ENCODE data around the gene TMBIM6.
A peak's percentile ranks its signal among the peaks of the same experiment; 100 is the strongest.
"Not testable (repeated sequence)": the region's sequence is repeated elsewhere in the genome, so short reads cannot be mapped to it uniquely, and the experiment has no call there.

TMBIM6 gene

DNA sequence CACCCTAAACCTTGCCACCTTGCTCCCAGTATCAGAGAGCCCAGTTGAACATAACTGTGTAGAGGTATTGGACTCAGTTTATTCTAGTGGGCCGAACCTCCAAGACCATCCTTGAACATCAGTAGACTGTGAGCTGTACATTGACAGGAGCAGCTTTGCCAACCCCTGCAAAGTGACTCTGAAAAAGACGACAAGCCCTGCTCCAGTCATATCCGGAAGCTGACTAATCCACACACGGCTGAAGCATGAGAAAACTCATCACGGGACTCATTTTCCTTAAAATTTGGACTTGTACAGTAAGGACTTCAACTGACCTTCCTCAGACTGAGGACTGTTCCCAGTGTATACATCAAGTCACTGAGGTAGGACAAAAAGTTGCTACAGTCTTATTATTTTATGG is 2.6 kb upstream of the TMBIM6 start:
- H3K4me3 ChIP-seq (ENCODE audit: low read length); H3K9ac ChIP-seq (ENCODE audit: low read length); H3K4me1 ChIP-seq (ENCODE audit: control insufficient read depth, insufficient read depth, low read length); H3K27me3 ChIP-seq (ENCODE audit: control insufficient read depth, insufficient read depth, low read length); H3K27ac ChIP-seq (ENCODE audit: low read depth, low read length); H3K36me3 ChIP-seq (ENCODE audit: control insufficient read depth, insufficient read depth, low read length): not testable (repeated sequence)

DNA sequence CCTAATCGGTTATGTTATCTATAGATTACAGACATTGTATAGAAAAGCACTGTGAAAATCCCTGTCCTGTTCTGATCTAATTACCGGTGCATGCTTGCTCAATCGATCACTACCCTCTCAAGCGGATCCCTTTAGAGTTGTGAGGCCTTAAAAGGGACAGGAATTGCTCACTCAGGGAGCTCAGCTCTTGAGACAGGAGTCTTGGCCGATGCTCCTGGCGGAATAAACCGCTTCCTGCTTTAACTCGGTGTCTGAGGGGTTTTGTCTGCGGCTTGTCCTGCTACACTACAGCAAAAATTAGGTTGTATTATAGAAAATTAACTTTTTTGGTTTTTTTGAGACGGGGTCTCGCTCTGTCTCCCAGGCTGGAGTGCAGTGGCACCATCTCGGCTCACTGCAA is 1.1 kb upstream of the TMBIM6 start:
- not testable (repeated sequence) for H3K4me3 ChIP-seq (ENCODE audit: low read length); H3K27ac ChIP-seq (ENCODE audit: low read depth, low read length)

DNA sequence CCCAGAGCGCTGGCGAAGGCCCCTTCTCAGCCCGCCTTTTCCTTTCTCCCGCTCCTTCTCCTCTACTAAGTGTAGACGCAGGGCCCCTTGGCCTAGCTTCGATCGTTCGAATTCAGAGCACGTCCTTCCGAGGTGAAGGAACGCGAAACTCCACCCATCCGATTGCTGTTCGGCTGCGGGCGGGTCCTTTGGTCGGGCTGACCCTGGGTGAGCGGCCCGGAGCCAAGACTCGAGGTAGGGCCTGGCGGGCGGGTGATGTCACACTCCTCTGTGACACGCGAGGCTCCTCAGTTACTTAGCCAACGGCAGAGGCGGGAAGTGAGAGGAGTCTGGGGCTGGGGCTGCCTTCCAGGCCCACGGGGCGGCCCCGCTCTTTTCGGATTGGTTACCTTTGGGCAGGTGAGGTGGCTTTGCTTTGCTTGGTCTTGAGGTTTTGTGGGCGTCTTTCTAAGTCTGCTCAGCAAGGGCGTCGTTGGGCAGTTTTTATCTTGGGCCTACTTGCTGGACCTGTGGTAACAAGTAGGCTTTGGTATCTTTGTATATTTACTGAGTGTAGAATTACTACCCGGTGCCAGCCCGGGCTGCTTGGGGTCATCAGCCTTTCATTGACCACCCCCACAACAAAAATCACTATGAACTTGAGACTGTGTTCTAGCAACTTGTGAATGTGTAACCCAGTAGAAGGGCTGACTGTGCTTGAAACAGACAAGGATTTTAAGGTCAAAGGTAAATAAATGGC is 694 bp downstream of the TMBIM6 start:
- Histone ChIP-seq H3K36me3 (ENCODE audit: control insufficient read depth, insufficient read depth, low read length) (no peaks in the 10 kb centered on the region), H3K27ac (ENCODE audit: low read depth, low read length) (peak overlapping the region; percentile 97), H3K9ac (ENCODE audit: low read length) (peak overlapping the region; percentile 98), H3K4me3 (ENCODE audit: low read length) (peak overlapping the region; percentile 92), H3K4me1 (ENCODE audit: control insufficient read depth, insufficient read depth, low read length) (peaks cover 6% of the 10 kb centered on the region), H3K27me3 (ENCODE audit: control insufficient read depth, insufficient read depth, low read length) (no peaks in the 10 kb centered on the region)

More for the DNA sequence above, 1.1 kb upstream of the TMBIM6 start:
- H3K27me3 ChIP-seq (ENCODE audit: control insufficient read depth, insufficient read depth, low read length); H3K4me1 ChIP-seq (ENCODE audit: control insufficient read depth, insufficient read depth, low read length); H3K36me3 ChIP-seq (ENCODE audit: control insufficient read depth, insufficient read depth, low read length); H3K9ac ChIP-seq (ENCODE audit: low read length): not testable (repeated sequence)

DNA sequence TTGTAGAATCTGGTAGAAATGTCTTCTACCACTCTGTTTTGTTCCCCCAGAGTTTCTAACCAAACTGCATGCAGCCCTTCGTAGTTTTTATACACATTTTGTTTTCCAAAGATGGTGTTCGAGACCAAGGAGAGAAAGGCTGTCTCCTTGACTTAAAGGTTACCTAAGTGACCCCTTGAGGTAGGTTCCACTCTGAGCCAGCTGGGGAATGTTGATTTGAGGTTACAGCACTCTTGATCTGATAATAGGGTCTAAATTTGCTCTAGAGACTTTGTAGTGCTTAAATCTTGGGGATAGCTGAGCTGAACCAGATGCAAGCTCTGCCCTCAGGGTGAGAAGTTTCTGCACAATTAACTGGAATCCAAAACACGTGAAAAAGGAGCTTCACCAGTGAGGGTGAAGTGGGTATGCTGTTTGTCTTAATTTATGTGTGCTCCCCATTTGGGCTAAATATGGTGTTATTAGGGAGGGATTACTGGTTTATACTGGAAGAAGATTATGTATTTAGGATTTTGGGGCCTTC is 3.1 kb downstream of the TMBIM6 start:
- peaks cover 6% of the 10 kb centered on the region for H3K4me1 ChIP-seq (ENCODE audit: control insufficient read depth, insufficient read depth, low read length)
- no peaks in the 10 kb centered on the region for H3K36me3 ChIP-seq (ENCODE audit: control insufficient read depth, insufficient read depth, low read length)
- H3K4me3 ChIP-seq (ENCODE audit: low read length): no peak overlapping the region
- H3K27me3 ChIP-seq (ENCODE audit: control insufficient read depth, insufficient read depth, low read length): no peaks in the 10 kb centered on the region
- no peak overlapping the region for H3K27ac ChIP-seq (ENCODE audit: low read depth, low read length)
- H3K9ac ChIP-seq (ENCODE audit: low read length): no peak overlapping the region

DNA sequence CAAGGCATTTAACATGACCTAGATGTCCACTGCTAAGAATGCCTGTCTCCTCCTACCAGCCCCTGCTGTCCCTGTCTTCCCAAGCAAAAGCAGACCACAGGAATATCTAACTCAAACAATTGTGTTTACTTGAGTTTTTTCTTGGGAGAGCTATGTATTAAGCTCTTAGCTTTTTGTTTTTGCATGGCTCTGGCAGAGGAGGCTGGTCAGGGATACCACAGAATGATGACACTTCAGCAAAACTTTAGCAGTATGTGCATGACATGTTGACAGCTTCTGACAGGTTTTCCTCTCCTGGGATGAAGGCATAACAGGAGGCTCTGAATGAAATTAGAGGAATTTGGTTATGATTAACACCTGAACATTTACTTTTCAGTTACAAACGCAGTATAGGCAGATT is 6.9 kb downstream of the TMBIM6 start:
- Histone ChIP-seq H3K27ac (ENCODE audit: low read depth, low read length) (no peak overlapping the region), H3K4me1 (ENCODE audit: control insufficient read depth, insufficient read depth, low read length) (peaks cover 12% of the 10 kb centered on the region), H3K9ac (ENCODE audit: low read length) (no peak overlapping the region)

DNA sequence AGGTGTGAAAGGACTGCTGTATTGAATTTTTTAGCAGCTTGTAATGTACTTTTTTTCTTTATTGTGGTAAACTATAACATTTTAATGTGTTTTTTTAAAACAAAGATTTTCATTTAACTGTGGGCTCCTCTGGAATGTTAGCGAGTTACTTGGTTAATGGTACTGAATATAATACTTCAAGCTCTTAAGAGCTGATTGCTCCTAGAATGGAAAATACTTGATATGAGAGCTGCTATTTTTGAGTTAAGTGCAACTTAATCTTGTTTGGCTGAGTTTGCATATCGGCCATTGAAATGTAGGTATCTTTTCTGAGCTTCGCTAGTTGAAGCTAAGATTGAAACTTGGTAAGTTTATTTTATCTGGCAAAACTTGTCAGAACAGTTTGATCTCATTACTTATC is 7.4 kb downstream of the TMBIM6 start:
- Histone ChIP-seq H3K27ac (ENCODE audit: low read depth, low read length) (no peak overlapping the region), H3K9ac (ENCODE audit: low read length) (no peak overlapping the region), H3K27me3 (ENCODE audit: control insufficient read depth, insufficient read depth, low read length) (no peaks in the 10 kb centered on the region), H3K4me1 (ENCODE audit: control insufficient read depth, insufficient read depth, low read length) (peaks cover 9% of the 10 kb centered on the region), H3K4me3 (ENCODE audit: low read length) (no peak overlapping the region), H3K36me3 (ENCODE audit: control insufficient read depth, insufficient read depth, low read length) (peaks cover 9% of the 10 kb centered on the region)

More for the DNA sequence above, 6.9 kb downstream of the TMBIM6 start:
- Histone ChIP-seq H3K4me3 (ENCODE audit: low read length) (no peak overlapping the region), H3K36me3 (ENCODE audit: control insufficient read depth, insufficient read depth, low read length) (peaks cover 5% of the 10 kb centered on the region), H3K27me3 (ENCODE audit: control insufficient read depth, insufficient read depth, low read length) (no peaks in the 10 kb centered on the region)

DNA sequence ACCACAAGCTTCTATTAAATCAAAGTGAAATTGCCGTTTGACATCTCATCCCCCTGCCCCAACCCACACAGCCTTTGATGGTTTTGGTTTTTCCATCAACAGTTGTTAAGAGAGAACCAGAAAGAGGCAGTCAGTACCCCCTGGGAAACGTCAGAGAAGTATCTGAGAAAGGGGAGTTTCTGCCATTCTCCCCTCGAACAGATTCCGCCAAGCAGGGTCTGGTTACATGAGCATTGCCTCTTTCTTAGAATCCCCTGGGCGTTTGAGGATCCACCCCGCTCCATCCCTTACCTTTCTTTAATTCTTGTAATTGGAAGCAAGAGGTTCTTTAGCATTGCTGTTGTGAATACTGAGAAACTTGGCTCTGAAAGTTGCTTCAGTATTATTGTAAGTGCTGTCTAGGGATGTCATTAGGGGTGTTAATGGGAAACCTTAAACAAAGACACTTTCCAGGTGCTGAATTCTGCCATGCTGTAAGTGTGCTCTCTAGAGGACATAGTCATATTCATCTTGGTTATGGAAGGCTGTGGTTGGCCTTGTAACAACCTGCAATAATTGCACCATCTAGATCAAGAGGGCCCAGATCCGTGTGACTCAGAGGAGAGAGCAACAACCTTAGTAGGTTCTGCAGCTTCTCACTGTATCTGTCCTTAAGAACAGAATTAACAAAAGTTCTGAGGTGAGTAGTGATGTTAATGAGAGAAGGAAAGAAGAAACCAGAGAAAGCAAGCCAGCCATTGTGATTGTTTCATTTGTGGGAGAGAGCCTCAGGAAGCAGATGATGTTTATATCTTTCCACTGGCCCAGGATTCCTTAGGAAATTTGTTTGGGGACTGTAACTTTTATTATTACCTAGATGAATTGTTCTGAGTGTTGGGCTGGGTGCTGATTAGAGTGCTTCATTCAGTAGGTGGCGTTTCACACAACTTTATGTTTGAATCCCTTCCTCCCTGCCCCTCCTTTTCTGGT is 9.0 kb downstream of the TMBIM6 start:
- peaks cover 16% of the 10 kb centered on the region for H3K36me3 ChIP-seq (ENCODE audit: control insufficient read depth, insufficient read depth, low read length)
- H3K4me3 ChIP-seq (ENCODE audit: low read length): no peak overlapping the region
- H3K27ac ChIP-seq (ENCODE audit: low read depth, low read length): no peak overlapping the region
- H3K4me1 ChIP-seq (ENCODE audit: control insufficient read depth, insufficient read depth, low read length): peaks cover 9% of the 10 kb centered on the region
- H3K9ac ChIP-seq (ENCODE audit: low read length): no peak overlapping the region
- H3K27me3 ChIP-seq (ENCODE audit: control insufficient read depth, insufficient read depth, low read length): no peaks in the 10 kb centered on the region

DNA sequence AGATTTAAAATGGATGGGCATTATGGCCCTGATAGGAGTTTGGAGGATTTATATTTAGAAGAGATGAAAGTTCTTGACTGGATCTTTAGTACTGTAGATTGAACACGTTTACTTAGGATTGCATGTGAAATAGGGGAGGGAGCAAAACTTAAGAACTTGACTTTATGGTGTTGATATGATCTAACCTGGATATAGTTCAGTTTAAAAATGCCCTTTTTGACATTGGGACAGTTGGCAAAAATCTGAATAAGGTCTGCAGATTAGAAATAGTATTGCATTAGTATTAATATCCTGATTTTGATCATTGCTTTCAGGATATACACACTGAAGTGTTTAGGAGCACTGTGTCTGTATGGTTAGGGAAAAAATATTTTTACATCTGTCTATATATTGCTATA is 9.6 kb downstream of the TMBIM6 start:
- Histone ChIP-seq H3K9ac (ENCODE audit: low read length) (no peak overlapping the region), H3K36me3 (ENCODE audit: control insufficient read depth, insufficient read depth, low read length) (peaks cover 19% of the 10 kb centered on the region), H3K27ac (ENCODE audit: low read depth, low read length) (no peak overlapping the region), H3K27me3 (ENCODE audit: control insufficient read depth, insufficient read depth, low read length) (no peaks in the 10 kb centered on the region), H3K4me1 (ENCODE audit: control insufficient read depth, insufficient read depth, low read length) (peaks cover 9% of the 10 kb centered on the region), H3K4me3 (ENCODE audit: low read length) (no peak overlapping the region)

DNA sequence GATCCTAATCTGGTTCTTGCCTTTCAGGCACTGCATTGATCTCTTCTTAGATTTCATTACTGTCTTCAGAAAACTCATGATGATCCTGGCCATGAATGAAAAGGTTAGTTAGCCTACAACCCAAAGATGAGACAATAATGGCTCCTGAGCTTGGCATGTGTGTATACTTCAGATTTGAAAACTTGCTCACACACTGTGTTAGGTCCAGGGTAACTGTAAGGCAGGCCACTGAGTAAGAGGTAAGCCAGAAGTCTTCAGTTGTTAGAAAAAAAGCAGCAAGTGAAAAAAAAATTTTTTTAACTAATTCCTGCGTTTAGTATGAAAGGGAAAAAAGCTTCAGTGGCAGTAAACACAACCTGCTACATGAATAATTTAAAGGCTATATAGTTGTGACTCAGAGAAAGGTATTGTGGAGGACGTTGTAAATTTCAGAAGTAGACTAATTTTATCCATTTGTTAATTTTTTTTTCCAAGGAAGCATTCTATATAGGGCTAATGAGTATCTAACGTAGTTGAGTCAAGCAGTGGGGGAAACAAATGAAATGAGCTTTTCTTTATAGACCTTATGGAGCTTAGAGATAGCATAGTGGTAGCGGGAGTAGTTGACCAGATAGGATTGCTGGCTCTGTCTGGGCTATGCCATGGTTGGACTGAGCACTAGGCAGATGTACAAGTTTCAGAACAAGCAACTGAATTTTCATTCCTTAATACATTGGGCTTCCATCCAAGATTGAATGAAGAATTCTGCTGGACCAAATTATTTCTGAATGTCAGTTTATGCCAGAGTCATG is 20.5 kb downstream of the TMBIM6 start:
- Histone ChIP-seq H3K4me3 (ENCODE audit: low read length) (no peak overlapping the region), H3K9ac (ENCODE audit: low read length) (no peak overlapping the region), H3K4me1 (ENCODE audit: control insufficient read depth, insufficient read depth, low read length) (no peaks in the 10 kb centered on the region), H3K27ac (ENCODE audit: low read depth, low read length) (no peak overlapping the region), H3K36me3 (ENCODE audit: control insufficient read depth, insufficient read depth, low read length) (peaks cover 58% of the 10 kb centered on the region), H3K27me3 (ENCODE audit: control insufficient read depth, insufficient read depth, low read length) (no peaks in the 10 kb centered on the region)

DNA sequence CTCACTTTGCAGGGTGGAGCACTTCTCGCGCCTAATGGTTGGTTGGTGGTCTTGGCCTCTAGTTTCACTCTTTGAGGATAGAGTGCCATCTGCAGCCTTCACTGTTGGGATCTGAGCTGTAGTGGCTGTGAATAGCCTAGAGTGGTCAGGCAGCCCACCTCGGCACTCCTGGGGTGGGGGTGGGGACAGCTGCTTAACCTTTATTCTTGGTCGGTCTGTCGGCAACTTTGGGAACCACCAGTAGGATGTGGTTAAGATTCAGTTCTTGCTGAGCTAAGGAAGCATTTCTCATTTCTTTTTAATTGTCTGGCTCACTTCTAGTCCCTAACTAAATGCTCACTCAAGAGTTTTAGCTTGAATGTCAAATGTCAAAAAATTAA is 21.1 kb downstream of the TMBIM6 start:
- Histone ChIP-seq H3K4me1 (ENCODE audit: control insufficient read depth, insufficient read depth, low read length) (no peaks in the 10 kb centered on the region), H3K9ac (ENCODE audit: low read length) (no peak overlapping the region), H3K27ac (ENCODE audit: low read depth, low read length) (no peak overlapping the region), H3K4me3 (ENCODE audit: low read length) (no peak overlapping the region), H3K27me3 (ENCODE audit: control insufficient read depth, insufficient read depth, low read length) (no peaks in the 10 kb centered on the region), H3K36me3 (ENCODE audit: control insufficient read depth, insufficient read depth, low read length) (peaks cover 58% of the 10 kb centered on the region)

DNA sequence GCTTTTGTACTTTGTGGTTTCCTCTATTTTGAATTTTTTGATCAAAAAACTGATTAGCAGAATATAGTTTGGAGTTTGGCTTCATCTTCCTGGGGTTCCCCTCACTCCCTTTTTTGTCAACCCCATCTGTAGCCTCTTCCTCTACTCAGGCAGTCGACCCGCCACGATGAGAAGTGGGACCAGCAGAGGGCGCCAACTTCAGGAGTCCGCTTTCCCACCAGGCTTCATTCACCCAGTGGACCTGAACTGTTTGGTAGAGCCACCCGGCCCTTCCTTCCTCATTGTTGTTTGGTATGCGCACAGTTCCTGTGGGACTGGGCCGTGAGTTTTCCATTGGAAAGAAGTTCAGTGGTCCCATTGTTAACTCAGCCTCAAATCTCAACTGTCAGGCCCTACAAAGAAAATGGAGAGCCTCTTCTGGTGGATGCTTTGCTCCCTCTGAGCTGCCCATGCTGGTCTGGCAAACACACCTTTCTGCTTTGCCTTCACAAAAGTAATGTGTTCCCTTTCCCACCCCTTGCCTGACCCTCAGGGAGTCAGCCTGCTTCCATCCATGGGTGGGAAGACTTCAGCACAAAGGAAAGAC is 21.7 kb downstream of the TMBIM6 start:
- Histone ChIP-seq H3K36me3 (ENCODE audit: control insufficient read depth, insufficient read depth, low read length) (peaks cover 51% of the 10 kb centered on the region), H3K4me3 (ENCODE audit: low read length) (no peak overlapping the region), H3K27me3 (ENCODE audit: control insufficient read depth, insufficient read depth, low read length) (no peaks in the 10 kb centered on the region), H3K9ac (ENCODE audit: low read length) (no peak overlapping the region), H3K27ac (ENCODE audit: low read depth, low read length) (no peak overlapping the region), H3K4me1 (ENCODE audit: control insufficient read depth, insufficient read depth, low read length) (no peaks in the 10 kb centered on the region)

DNA sequence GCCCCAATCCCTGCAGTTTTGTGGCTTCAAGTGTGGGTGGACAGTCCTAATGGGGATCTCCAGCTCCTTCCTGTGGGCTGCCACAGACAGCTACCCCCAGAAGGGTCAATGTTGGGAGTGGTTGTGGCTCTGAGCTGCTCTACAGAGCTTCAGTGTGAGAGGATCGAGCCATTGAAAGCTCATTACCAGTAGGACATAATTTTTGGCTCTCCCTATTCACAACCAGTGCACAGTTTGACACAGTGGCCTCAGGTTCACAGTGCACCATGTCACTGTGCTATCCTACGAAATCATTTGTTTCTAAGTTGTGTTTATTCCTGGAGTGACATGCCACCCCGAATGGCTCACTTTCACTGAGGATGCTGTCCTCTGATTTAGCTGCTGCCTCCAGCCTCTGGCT is 22.8 kb downstream of the TMBIM6 start:
- H3K27me3 ChIP-seq (ENCODE audit: control insufficient read depth, insufficient read depth, low read length): no peaks in the 10 kb centered on the region
- no peak overlapping the region for H3K9ac ChIP-seq (ENCODE audit: low read length)
- peaks cover 41% of the 10 kb centered on the region for H3K36me3 ChIP-seq (ENCODE audit: control insufficient read depth, insufficient read depth, low read length)
- no peak overlapping the region for H3K27ac ChIP-seq (ENCODE audit: low read depth, low read length)
- H3K4me1 ChIP-seq (ENCODE audit: control insufficient read depth, insufficient read depth, low read length): no peaks in the 10 kb centered on the region
- no peak overlapping the region for H3K4me3 ChIP-seq (ENCODE audit: low read length)

Data from rectal smooth muscle tissue (tissue), 1 donor.